ENCODE results near the gene AQP6.

AQP6 gene

GRCh38 chr12:49953961-49954846 lies 18.5 kb upstream of the AQP6 start:
- H3K4me1 ChIP-seq (ENCODE audit: low read depth, poor library complexity, severe bottlenecking): no peaks in the 10 kb centered on the region
- no peaks in the 10 kb centered on the region for H3K79me2 ChIP-seq (ENCODE audit: insufficient read depth, low read depth)
- no peak overlapping the region for H2AFZ ChIP-seq (ENCODE audit: low read depth)
- H4K20me1 ChIP-seq (ENCODE audit: insufficient read depth): no peaks in the 10 kb centered on the region
- H3K4me2 ChIP-seq: no peak overlapping the region
- no peak overlapping the region for H3K9ac ChIP-seq
- H3K4me3 ChIP-seq (IDR thresholded peaks at IDR 0.05; ENCODE audit: insufficient read depth, low read depth, low read length): no peak overlapping the region
- peaks cover 18% of the 10 kb centered on the region; the same call in 1 of the 2 replicates for H3K27me3 ChIP-seq (ENCODE audit: insufficient read depth, low read depth)
- no peak overlapping the region for H3K27ac ChIP-seq
- TF ChIP-seq, protein P1, sequence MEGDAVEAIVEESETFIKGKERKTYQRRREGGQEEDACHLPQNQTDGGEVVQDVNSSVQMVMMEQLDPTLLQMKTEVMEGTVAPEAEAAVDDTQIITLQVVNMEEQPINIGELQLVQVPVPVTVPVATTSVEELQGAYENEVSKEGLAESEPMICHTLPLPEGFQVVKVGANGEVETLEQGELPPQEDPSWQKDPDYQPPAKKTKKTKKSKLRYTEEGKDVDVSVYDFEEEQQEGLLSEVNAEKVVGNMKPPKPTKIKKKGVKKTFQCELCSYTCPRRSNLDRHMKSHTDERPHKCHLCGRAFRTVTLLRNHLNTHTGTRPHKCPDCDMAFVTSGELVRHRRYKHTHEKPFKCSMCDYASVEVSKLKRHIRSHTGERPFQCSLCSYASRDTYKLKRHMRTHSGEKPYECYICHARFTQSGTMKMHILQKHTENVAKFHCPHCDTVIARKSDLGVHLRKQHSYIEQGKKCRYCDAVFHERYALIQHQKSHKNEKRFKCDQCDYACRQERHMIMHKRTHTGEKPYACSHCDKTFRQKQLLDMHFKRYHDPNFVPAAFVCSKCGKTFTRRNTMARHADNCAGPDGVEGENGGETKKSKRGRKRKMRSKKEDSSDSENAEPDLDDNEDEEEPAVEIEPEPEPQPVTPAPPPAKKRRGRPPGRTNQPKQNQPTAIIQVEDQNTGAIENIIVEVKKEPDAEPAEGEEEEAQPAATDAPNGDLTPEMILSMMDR (conservative IDR thresholded peaks at IDR 0.05; ENCODE audit: low read depth, low read length): no peak
- H3K36me3 ChIP-seq (ENCODE audit: insufficient read depth): no peaks in the 10 kb centered on the region

DNA sequence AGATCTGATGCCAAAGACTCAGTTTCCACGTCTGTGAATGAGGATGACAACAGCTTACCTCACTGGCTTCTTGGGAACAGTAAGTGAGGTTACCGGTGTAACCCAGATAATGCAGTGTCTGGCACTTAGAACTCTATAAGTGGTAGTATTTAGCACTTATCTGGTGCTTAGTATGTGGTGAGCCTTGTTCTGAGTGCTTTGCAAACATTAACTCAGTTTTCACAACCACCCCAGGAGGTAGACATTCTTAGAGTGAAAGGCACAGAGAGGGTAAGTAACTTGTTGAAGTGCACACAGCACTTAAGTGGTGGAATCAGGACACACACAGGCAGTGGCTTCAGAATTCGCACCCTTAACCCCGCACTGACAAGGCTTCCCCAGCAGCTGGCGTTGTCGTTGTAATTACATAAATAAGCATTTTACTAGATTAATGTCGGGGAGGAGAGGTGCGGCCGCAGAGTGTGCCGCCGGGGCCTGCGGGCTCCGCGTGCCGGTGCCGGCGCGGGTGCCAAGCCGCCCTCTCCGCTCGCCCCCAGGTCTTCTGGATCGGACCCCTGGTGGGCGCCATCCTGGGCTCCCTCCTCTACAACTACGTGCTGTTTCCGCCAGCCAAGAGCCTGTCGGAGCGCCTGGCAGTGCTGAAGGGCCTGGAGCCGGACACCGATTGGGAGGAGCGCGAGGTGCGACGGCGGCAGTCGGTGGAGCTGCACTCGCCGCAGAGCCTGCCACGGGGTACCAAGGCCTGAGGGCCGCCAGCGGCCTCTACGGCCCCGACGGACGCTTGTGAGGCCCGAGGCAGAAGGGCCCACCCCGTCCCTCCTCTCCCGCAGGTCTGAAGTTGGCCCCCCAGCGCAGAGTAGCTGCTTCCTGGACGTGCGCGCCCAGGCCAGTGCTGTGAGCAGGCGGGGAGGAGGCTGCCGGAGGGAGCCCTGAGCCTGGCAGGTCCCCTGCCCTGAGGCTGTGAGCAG lies 17.6 kb upstream of the AQP6 start:
- Histone ChIP-seq H3K4me2 (no peak overlapping the region), H3K27me3 (ENCODE audit: insufficient read depth, low read depth) (peaks cover 27% of the 10 kb centered on the region; the same call in 1 of the 2 replicates), H3K4me3 (IDR thresholded peaks at IDR 0.05; ENCODE audit: insufficient read depth, low read depth, low read length) (no peak overlapping the region), H3K4me1 (ENCODE audit: low read depth, poor library complexity, severe bottlenecking) (no peaks in the 10 kb centered on the region), H4K20me1 (ENCODE audit: insufficient read depth) (no peaks in the 10 kb centered on the region), H3K27ac (no peak overlapping the region), H3K79me2 (ENCODE audit: insufficient read depth, low read depth) (no peaks in the 10 kb centered on the region), H3K36me3 (ENCODE audit: insufficient read depth) (no peaks in the 10 kb centered on the region), H3K9ac (no peak overlapping the region), H2AFZ (ENCODE audit: low read depth) (no peak overlapping the region)
- TF ChIP-seq, protein P1 (conservative IDR thresholded peaks at IDR 0.05; ENCODE audit: low read depth, low read length): no peak

DNA sequence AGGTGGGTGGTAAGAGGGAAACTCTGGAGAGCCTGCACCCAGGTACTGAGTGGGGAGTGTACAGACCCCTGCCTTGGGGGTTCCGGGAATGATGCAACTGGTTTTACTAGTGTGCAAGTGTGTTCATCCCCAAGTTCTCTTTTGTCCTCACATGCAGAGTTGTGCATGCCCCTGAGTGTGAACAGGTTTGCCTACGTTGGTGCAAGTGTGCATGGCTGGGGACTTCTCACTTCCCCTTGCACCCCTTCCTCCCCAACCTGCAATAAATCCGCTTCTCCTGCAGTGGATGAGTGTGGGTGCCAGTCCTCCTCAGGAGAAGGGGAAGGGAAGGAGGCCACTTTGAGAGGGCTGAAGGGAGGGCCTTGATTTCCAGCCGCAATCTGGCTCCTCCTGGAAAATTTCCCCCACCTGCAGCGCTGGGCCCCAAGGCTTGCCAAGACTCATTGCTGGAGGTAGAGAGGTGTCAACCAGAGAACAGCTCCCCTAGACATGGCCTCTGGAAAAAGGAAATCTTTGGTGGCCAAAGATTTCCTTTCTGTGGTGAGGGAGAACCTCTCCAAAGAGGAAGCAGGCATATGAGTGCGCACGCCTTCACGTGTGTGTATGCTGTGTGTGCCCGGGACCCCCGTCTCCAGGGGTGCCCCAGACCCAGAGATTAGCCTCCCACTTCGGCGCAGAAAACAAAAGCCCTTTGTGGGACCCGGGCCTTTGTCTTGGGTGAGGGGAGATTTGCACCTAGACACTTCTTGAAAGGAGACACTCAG lies 16.7 kb upstream of the AQP6 start:
- Histone ChIP-seq H3K4me1 (ENCODE audit: low read depth, poor library complexity, severe bottlenecking) (no peaks in the 10 kb centered on the region), H3K79me2 (ENCODE audit: insufficient read depth, low read depth) (no peaks in the 10 kb centered on the region), H3K4me3 (IDR thresholded peaks at IDR 0.05; ENCODE audit: insufficient read depth, low read depth, low read length) (no peak overlapping the region), H3K4me2 (no peak overlapping the region), H3K27me3 (ENCODE audit: insufficient read depth, low read depth) (peaks cover 32% of the 10 kb centered on the region; the same call in 1 of the 2 replicates), H3K36me3 (ENCODE audit: insufficient read depth) (no peaks in the 10 kb centered on the region), H3K9ac (no peak overlapping the region), H2AFZ (ENCODE audit: low read depth) (no peak overlapping the region), H4K20me1 (ENCODE audit: insufficient read depth) (no peaks in the 10 kb centered on the region), H3K27ac (no peak overlapping the region)
- TF ChIP-seq, protein P1 (conservative IDR thresholded peaks at IDR 0.05; ENCODE audit: low read depth, low read length): no peak
